ENCODE data around the gene C19orf81.

C19orf81 gene

DNA sequence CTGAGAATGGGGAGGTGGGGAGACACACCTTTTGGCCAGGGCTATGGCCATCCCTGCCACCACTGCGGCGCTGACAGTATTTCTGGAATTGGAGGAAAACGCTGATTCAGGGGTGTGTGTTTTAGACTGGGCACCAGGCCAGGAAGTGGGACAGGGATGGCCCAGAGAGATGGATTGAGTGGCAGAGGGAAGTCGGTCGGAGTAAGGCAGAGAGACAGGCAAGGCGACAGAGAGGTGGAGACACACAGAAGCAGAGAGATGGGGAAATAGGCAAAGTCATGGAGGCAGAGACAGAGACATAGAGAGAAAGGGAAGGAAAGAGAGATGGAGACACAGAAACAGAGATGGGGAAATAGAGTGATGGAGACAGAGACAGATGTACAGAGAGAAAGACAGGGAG is 4.1 kb upstream of the C19orf81 start:
- no peak overlapping the region for H2AFZ ChIP-seq (ENCODE audit: insufficient read depth, low read length, poor library complexity)
- no peak for DNase-seq

DNA sequence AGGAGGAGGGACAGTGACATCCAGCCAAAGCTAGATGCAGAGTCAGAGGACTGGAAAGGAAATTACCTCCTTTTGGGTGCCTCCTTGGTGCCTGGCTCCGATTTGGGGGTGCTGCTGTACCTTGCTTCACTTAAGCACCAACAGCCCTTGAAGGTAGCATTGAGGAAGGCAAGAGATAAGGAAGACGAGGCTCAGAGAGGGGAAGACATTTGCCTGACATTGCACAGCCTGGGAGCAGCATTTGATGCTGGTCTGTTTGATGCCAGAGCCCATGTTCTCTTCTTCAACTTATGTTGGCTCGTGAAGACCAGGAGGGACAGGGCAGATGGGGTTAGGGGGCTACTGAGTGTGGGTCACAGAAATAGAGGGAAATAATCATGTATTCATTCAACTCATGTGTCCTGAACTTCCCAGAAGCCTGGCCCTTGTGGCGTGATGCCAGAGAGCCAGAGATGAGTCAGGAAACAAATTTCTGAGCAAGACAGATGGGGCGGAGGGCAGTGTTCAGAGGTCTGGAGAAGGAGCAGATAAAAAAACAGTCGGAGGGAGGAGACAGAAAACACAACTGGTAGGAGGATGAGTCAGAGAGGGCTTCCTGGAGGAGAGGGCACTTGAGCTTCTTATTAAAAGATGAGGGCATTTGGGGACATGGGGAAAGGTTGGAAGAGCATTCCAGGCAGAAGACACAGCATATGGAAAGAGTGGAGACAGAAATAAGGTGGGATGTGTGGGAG is 3.0 kb upstream of the C19orf81 start:
- Histone ChIP-seq H3K18ac (ENCODE audit: low read length) (no peak overlapping the region), H3K27me3 (ENCODE audit: insufficient read depth, low read length) (no peaks in the 10 kb centered on the region), H3K9ac (ENCODE audit: low read length) (no peak overlapping the region), H3K27ac (ENCODE audit: low read depth, low read length) (no peak overlapping the region), H3K23ac (ENCODE audit: low read length) (no peak overlapping the region), H3K9me3 (ENCODE audit: insufficient read depth, low read depth, low read length) (no peaks in the 10 kb centered on the region), H3K36me3 (ENCODE audit: control insufficient read depth in 1 of 2, insufficient read depth in 2 of 2, low read length in 2 of 2) (no peaks in the 10 kb centered on the region), H3K79me2 (ENCODE audit: control insufficient read depth, insufficient read depth, low read length, poor library complexity) (no peaks in the 10 kb centered on the region), H4K91ac (ENCODE audit: low read depth, low read length) (no peak overlapping the region), H3K4me2 (ENCODE audit: low read length) (no peak overlapping the region), H2BK12ac (ENCODE audit: low read length) (no peak overlapping the region), H4K8ac (ENCODE audit: low read depth, low read length) (no peak overlapping the region), H2BK120ac (ENCODE audit: insufficient read depth, low read length, poor library complexity) (no peak overlapping the region), H2AFZ (ENCODE audit: insufficient read depth, low read length, poor library complexity) (no peak overlapping the region), H3K79me1 (ENCODE audit: low read length) (no peaks in the 10 kb centered on the region), H3K14ac (ENCODE audit: low read length) (no peak overlapping the region), H3K4me3 (ENCODE audit: low read depth, low read length) (no peak overlapping the region), H2AK5ac (ENCODE audit: low read length) (no peak overlapping the region), H4K12ac (ENCODE audit: low read depth, low read length) (no peak overlapping the region), H3K4ac (ENCODE audit: low read depth, low read length) (no peak overlapping the region), H3K4me1 (ENCODE audit: control insufficient read depth in 1 of 2, insufficient read depth in 2 of 2, low read length in 2 of 2) (no peaks in the 10 kb centered on the region), H2BK5ac (ENCODE audit: low read depth, low read length, poor library complexity) (no peak overlapping the region)
- DNase-seq, result no peak
- no CpG with 5 or more reads among the region's 6 CpGs for WGBS (ENCODE audit: extremely low coverage, insufficient coverage, insufficient read length)

More for the DNA sequence above, 4.1 kb upstream of the C19orf81 start:
- Histone ChIP-seq H4K12ac (ENCODE audit: low read depth, low read length) (no peak overlapping the region), H3K27ac (ENCODE audit: low read depth, low read length) (no peak overlapping the region), H3K9me3 (ENCODE audit: insufficient read depth, low read depth, low read length) (no peaks in the 10 kb centered on the region), H3K36me3 (ENCODE audit: control insufficient read depth in 1 of 2, insufficient read depth in 2 of 2, low read length in 2 of 2) (no peaks in the 10 kb centered on the region), H3K4ac (ENCODE audit: low read depth, low read length) (no peak overlapping the region), H3K4me3 (ENCODE audit: low read depth, low read length) (no peak overlapping the region), H3K79me1 (ENCODE audit: low read length) (no peaks in the 10 kb centered on the region), H3K4me2 (ENCODE audit: low read length) (no peak overlapping the region), H3K23ac (ENCODE audit: low read length) (no peak overlapping the region), H3K18ac (ENCODE audit: low read length) (no peak overlapping the region), H3K79me2 (ENCODE audit: control insufficient read depth, insufficient read depth, low read length, poor library complexity) (no peaks in the 10 kb centered on the region), H3K14ac (ENCODE audit: low read length) (no peak overlapping the region), H4K91ac (ENCODE audit: low read depth, low read length) (no peak overlapping the region), H2BK120ac (ENCODE audit: insufficient read depth, low read length, poor library complexity) (no peak overlapping the region), H4K8ac (ENCODE audit: low read depth, low read length) (no peak overlapping the region), H2BK12ac (ENCODE audit: low read length) (no peak overlapping the region), H2AK5ac (ENCODE audit: low read length) (no peak overlapping the region), H3K9ac (ENCODE audit: low read length) (no peak overlapping the region), H2BK5ac (ENCODE audit: low read depth, low read length, poor library complexity) (no peak overlapping the region), H3K27me3 (ENCODE audit: insufficient read depth, low read length) (no peaks in the 10 kb centered on the region), H3K4me1 (ENCODE audit: control insufficient read depth in 1 of 2, insufficient read depth in 2 of 2, low read length in 2 of 2) (no peaks in the 10 kb centered on the region)
- WGBS (ENCODE audit: extremely low coverage, insufficient coverage, insufficient read length), result no CpG with 5 or more reads among the region's 6 CpGs

DNA sequence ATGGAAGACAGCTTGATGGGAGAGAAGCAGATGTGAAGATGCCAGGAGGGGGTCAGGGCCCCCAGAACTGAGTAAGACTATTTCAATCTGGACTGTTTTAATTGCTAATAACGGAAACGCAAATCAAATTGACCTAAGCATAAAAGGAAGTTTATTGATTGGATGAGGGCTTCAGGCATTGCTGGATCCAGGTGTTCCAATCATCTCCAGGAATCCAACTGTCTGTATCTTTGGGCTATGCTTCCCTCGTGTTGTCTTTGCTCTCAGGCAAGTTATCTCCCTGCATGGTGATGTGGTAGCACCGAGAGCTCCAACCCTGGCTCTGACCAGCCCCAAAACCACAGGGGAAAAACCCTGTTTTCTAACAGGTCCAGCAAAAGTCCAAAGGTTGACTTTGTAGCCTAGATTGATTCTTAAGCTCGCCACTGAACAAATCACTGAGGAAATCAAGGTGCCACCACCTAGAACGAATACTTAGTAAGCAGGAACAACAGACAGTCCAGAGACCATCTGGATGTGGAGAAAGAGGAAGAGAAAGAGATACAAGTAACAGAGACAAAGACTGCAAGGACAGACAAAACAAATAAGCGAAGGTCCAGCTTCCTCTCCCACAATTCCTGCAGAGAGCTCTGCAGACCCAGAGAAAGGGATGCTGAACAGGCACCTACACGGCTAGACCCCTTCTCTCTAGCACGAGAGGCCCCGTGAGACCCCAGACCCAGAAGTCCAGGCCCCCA is 1.2 kb upstream of the C19orf81 start:
- H2BK5ac ChIP-seq (ENCODE audit: low read depth, low read length, poor library complexity), result no peak overlapping the region
- H3K4ac ChIP-seq (ENCODE audit: low read depth, low read length), result no peak overlapping the region
- H3K36me3 ChIP-seq (ENCODE audit: control insufficient read depth in 1 of 2, insufficient read depth in 2 of 2, low read length in 2 of 2), result no peaks in the 10 kb centered on the region
- H3K27ac ChIP-seq (ENCODE audit: low read depth, low read length), result no peak overlapping the region
- no peak overlapping the region for H4K91ac ChIP-seq (ENCODE audit: low read depth, low read length)
- no peak for DNase-seq
- no peaks in the 10 kb centered on the region for H3K27me3 ChIP-seq (ENCODE audit: insufficient read depth, low read length)
- no peak overlapping the region for H2BK12ac ChIP-seq (ENCODE audit: low read length)
- no peak overlapping the region for H4K12ac ChIP-seq (ENCODE audit: low read depth, low read length)
- no peak overlapping the region for H3K18ac ChIP-seq (ENCODE audit: low read length)
- no peaks in the 10 kb centered on the region for H3K79me2 ChIP-seq (ENCODE audit: control insufficient read depth, insufficient read depth, low read length, poor library complexity)
- no peaks in the 10 kb centered on the region for H3K79me1 ChIP-seq (ENCODE audit: low read length)
- WGBS (ENCODE audit: extremely low coverage, insufficient coverage, insufficient read length), result no CpG with 5 or more reads among the region's 10 CpGs
- H3K14ac ChIP-seq (ENCODE audit: low read length), result no peak overlapping the region
- no peak overlapping the region for H3K23ac ChIP-seq (ENCODE audit: low read length)
- no peak overlapping the region for H2BK120ac ChIP-seq (ENCODE audit: insufficient read depth, low read length, poor library complexity)
- no peak overlapping the region for H3K4me3 ChIP-seq (ENCODE audit: low read depth, low read length)
- H4K8ac ChIP-seq (ENCODE audit: low read depth, low read length), result no peak overlapping the region
- no peak overlapping the region for H2AFZ ChIP-seq (ENCODE audit: insufficient read depth, low read length, poor library complexity)
- no peak overlapping the region for H2AK5ac ChIP-seq (ENCODE audit: low read length)
- no peaks in the 10 kb centered on the region for H3K4me1 ChIP-seq (ENCODE audit: control insufficient read depth in 1 of 2, insufficient read depth in 2 of 2, low read length in 2 of 2)
- H3K9me3 ChIP-seq (ENCODE audit: insufficient read depth, low read depth, low read length), result no peaks in the 10 kb centered on the region
- no peak overlapping the region for H3K9ac ChIP-seq (ENCODE audit: low read length)
- no peak overlapping the region for H3K4me2 ChIP-seq (ENCODE audit: low read length)

DNA sequence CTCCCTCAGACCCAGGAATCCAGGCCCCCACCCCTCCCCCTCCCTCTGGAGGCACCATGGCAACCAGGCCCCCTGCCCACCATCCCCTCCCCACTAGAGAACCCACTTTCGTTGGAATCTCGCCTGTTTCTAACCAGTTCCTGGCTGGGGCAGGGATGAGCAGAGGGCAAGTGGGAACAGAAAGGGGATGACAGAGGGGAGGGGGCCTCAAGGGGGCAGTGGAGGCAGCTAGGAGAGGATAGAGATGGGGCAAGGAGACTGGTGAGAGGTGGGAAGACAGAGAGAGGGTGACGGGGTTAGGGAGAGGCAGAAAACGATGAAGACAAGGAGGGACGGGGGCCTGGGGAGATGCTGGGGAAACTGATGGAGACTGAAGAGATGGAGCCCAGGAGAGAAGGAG is 586 bp upstream of the C19orf81 start:
- Histone ChIP-seq H3K4me2 (ENCODE audit: low read length) (no peak overlapping the region), H3K4me1 (ENCODE audit: control insufficient read depth in 1 of 2, insufficient read depth in 2 of 2, low read length in 2 of 2) (no peaks in the 10 kb centered on the region), H3K18ac (ENCODE audit: low read length) (no peak overlapping the region), H3K4me3 (ENCODE audit: low read depth, low read length) (no peak overlapping the region), H4K12ac (ENCODE audit: low read depth, low read length) (no peak overlapping the region), H3K27me3 (ENCODE audit: insufficient read depth, low read length) (no peaks in the 10 kb centered on the region), H3K36me3 (ENCODE audit: control insufficient read depth in 1 of 2, insufficient read depth in 2 of 2, low read length in 2 of 2) (no peaks in the 10 kb centered on the region), H3K14ac (ENCODE audit: low read length) (no peak overlapping the region), H3K79me1 (ENCODE audit: low read length) (no peaks in the 10 kb centered on the region), H4K91ac (ENCODE audit: low read depth, low read length) (no peak overlapping the region), H2AK5ac (ENCODE audit: low read length) (no peak overlapping the region), H2BK5ac (ENCODE audit: low read depth, low read length, poor library complexity) (no peak overlapping the region), H3K9ac (ENCODE audit: low read length) (no peak overlapping the region), H3K9me3 (ENCODE audit: insufficient read depth, low read depth, low read length) (no peaks in the 10 kb centered on the region), H3K4ac (ENCODE audit: low read depth, low read length) (no peak overlapping the region), H3K79me2 (ENCODE audit: control insufficient read depth, insufficient read depth, low read length, poor library complexity) (no peaks in the 10 kb centered on the region), H2BK12ac (ENCODE audit: low read length) (no peak overlapping the region), H2AFZ (ENCODE audit: insufficient read depth, low read length, poor library complexity) (no peak overlapping the region), H4K8ac (ENCODE audit: low read depth, low read length) (no peak overlapping the region), H3K23ac (ENCODE audit: low read length) (no peak overlapping the region), H3K27ac (ENCODE audit: low read depth, low read length) (no peak overlapping the region), H2BK120ac (ENCODE audit: insufficient read depth, low read length, poor library complexity) (no peak overlapping the region)
- DNase-seq, result no peak
- no CpG with 5 or more reads among the region's 5 CpGs for WGBS (ENCODE audit: extremely low coverage, insufficient coverage, insufficient read length)
